GM10847 (cell line): Measurements from ENCODE around the gene ANKRD6.

ENCODE experiments used
- POLR2A ChIP-seq: IDR thresholded peaks from 2 replicates; pipeline ENCODE4 v1.6.1; 2011; ENCODE audit not compliant: insufficient read length; ENCODE audit errors: extremely low read depth

Gene ANKRD6

GRCh38 chr6:89481695-89482094 is 48.7 kb downstream of the ANKRD6 start:
- no peak for TF ChIP-seq POLR2A

GRCh38 chr6:89482126-89482525 is 49.2 kb downstream of the ANKRD6 start:
- TF ChIP-seq POLR2A: no peak

- TF ChIP-seq POLR2A: no peak
Measured at GRCh38 chr6:89483111-89483720, 50.3 kb downstream of the ANKRD6 start.

GRCh38 chr6:89485320-89485719 is 52.4 kb downstream of the ANKRD6 start:
- TF ChIP-seq POLR2A: no peak

- no peak for TF ChIP-seq POLR2A
Measured at GRCh38 chr6:89487864-89488263, 54.9 kb downstream of the ANKRD6 start.

GRCh38 chr6:89488438-89488837 is 55.5 kb downstream of the ANKRD6 start:
- TF ChIP-seq POLR2A: no peak

GRCh38 chr6:89489078-89489477 is 56.1 kb downstream of the ANKRD6 start:
- TF ChIP-seq POLR2A: no peak

GRCh38 chr6:89492025-89492640 is 59.2 kb downstream of the ANKRD6 start:
- no peak for TF ChIP-seq POLR2A

GRCh38 chr6:89494131-89494793 is 61.3 kb downstream of the ANKRD6 start:
- no peak for TF ChIP-seq POLR2A

GRCh38 chr6:89495961-89496535 is 63.1 kb downstream of the ANKRD6 start:
- no peak for TF ChIP-seq POLR2A

- no peak for TF ChIP-seq POLR2A
Measured at GRCh38 chr6:89500611-89501010, 67.7 kb downstream of the ANKRD6 start.

- no peak for TF ChIP-seq POLR2A
Measured at GRCh38 chr6:89501222-89501621, 68.3 kb downstream of the ANKRD6 start.

- TF ChIP-seq POLR2A: no peak
Measured at GRCh38 chr6:89501753-89502152, 68.8 kb downstream of the ANKRD6 start.

GRCh38 chr6:89503641-89504040 is 70.7 kb downstream of the ANKRD6 start:
- no peak for TF ChIP-seq POLR2A

GRCh38 chr6:89505847-89506246 is 72.9 kb downstream of the ANKRD6 start:
- TF ChIP-seq POLR2A: no peak
